Activated B cell treated with CpG ODN at 0.5 μM for 24 hours (primary cell): ENCODE measurements around the gene CNPY4. TPM values are rescaled to one million over a fixed set of nuclear protein-coding genes. Genes with fewer than 3 reads are reported as not detected.

Experiments used
- ATAC-seq: fragments of 200-7000 bp; cut with Tn5 transposase; one replicate; pipeline ENCODE4 v1.10.0; 2021; ENCODE audit warnings: low read depth, mild to moderate bottlenecking, moderate library complexity
- CTCF ChIA-PET: fragments of 350-600 bp; sonication (Branson Sonifier 250); formaldehyde crosslinking; loops from one replicate; lab custom pipeline; 2021; ENCODE audit warnings: antibody characterized with exemption; lab: Charles Lee
- POLR2A ChIA-PET: fragments of 350-600 bp; sonication (Branson Sonifier 250); formaldehyde crosslinking; loops from one replicate; lab custom pipeline; 2021; ENCODE audit warnings: antibody characterized with exemption; lab: Charles Lee
- DNase-seq: peaks from one replicate; pipeline ENCODE4 v3.0.0; 2022
- H3K27ac Mint-ChIP-seq: one replicate; pipeline ENCODE4 v1.8.0; 2020; ENCODE audit warnings: mixed read lengths
- H3K27me3 Mint-ChIP-seq: one replicate; pipeline ENCODE4 v1.8.0; 2021; ENCODE audit warnings: mixed read lengths
- H3K36me3 Mint-ChIP-seq: one replicate; pipeline ENCODE4 v1.8.0; 2021; ENCODE audit warnings: low read depth, mixed read lengths
- H3K4me1 Mint-ChIP-seq: one replicate; pipeline ENCODE4 v1.8.0; 2021; ENCODE audit warnings: mixed read lengths
- H3K4me3 Mint-ChIP-seq: one replicate; pipeline ENCODE4 v1.8.0; 2020; ENCODE audit warnings: mild to moderate bottlenecking, mixed read lengths
- H3K9me3 Mint-ChIP-seq: one replicate; pipeline ENCODE4 v1.8.0; 2020; ENCODE audit warnings: mixed read lengths
- CTCF ChIP-seq: fragments of 200-600 bp; IDR thresholded peaks from one replicate; pipeline ENCODE4 v1.8.0; 2022; ENCODE audit warnings: antibody characterized with exemption, mild to moderate bottlenecking
- intact Hi-C: fragments of 100-400 bp; cut with micrococcal nuclease; formaldehyde crosslinking; loops from one replicate; pipeline ENCODE4 v1.15.1; 2024
- total RNA-seq: library from RNA; stranded (reverse); gene quantifications from 2 replicates; pipeline ENCODE4 v1.2.3, GENCODE V29; 2022

Gene CNPY4
- total RNA-seq, 1 donor from 2014 or later, result 8.6 TPM

GRCh38 chr7:100152937-100153666 is 33.7 kb downstream of the CNPY4 start:
- H3K4me1 Mint-ChIP-seq, result peaks cover 73% of the 10 kb centered on the region

GRCh38 chr7:100153708-100154535 is 34.5 kb downstream of the CNPY4 start:
- H3K27me3 Mint-ChIP-seq, result no peaks in the 10 kb centered on the region
- peaks cover 69% of the 10 kb centered on the region for H3K4me1 Mint-ChIP-seq
- H3K36me3 Mint-ChIP-seq, result peaks cover 59% of the 10 kb centered on the region
- H3K9me3 Mint-ChIP-seq, result no peaks in the 10 kb centered on the region
- DNase-seq (no peak), ATAC-seq (no peak)
- no peak for TF ChIP-seq CTCF
- peak overlapping the region; percentile 41 for H3K27ac Mint-ChIP-seq
- ChIA-PET CTCF (no interaction called here), POLR2A (interaction anchor here (0.5 to 1.9 kb wide), 4 partner anchors 9 to 547 kb away, joined by 3 to 13 read pairs (median 4); partner anchors contain the start of gene PVRIG)
- intact Hi-C loops, result no loop called here
- H3K4me3 Mint-ChIP-seq, result no peak overlapping the region

More at GRCh38 chr7:100152937-100153666, 33.7 kb downstream of the CNPY4 start:
- intact Hi-C loops, result no loop called here
- ATAC-seq (no peak), DNase-seq (no peak)
- Mint-ChIP-seq H3K9me3 (no peaks in the 10 kb centered on the region), H3K27ac (peak overlapping the region; percentile 72), H3K4me3 (no peak overlapping the region), H3K27me3 (no peaks in the 10 kb centered on the region), H3K36me3 (peaks cover 62% of the 10 kb centered on the region)
- ChIA-PET POLR2A (interaction anchor here (0.7 to 1.9 kb wide), 2 partner anchors 18 to 50 kb away, joined by 5 to 7 read pairs; no protein-coding TSS in a partner anchor), CTCF (interaction anchor here (1.0 kb wide), 1 partner anchor 192 kb away, joined by 3 read pairs; no protein-coding TSS in a partner anchor)
- no peak for TF ChIP-seq CTCF

- Mint-ChIP-seq H3K36me3 (peaks cover 56% of the 10 kb centered on the region), H3K27me3 (no peaks in the 10 kb centered on the region), H3K4me3 (no peak overlapping the region), H3K4me1 (peaks cover 66% of the 10 kb centered on the region), H3K9me3 (no peaks in the 10 kb centered on the region), H3K27ac (peak overlapping the region; percentile 56)
- no peak for TF ChIP-seq CTCF
- DNase-seq (no peak), ATAC-seq (no peak)
- intact Hi-C loops, result loop anchor here (5.0 kb wide), 1 partner anchor 432 kb away; the partner anchor contains the start of genes FBXO24 and LRCH4
- ChIA-PET POLR2A (interaction anchor here (0.5 to 1.9 kb wide), 5 partner anchors 10 to 546 kb away, joined by 3 to 13 read pairs (median 3); partner anchors contain the start of gene PVRIG), CTCF (interaction anchor here (1.1 kb wide), 1 partner anchor 22 kb away, joined by 3 read pairs; no protein-coding TSS in a partner anchor)
Measured at GRCh38 chr7:100154651-100155491, 35.4 kb downstream of the CNPY4 start.

- intact Hi-C loops, result loop anchor here (5.0 kb wide), 1 partner anchor 432 kb away; the partner anchor contains the start of genes FBXO24 and LRCH4
- POLR2A ChIA-PET, result interaction anchor here (1.3 to 1.9 kb wide), 3 partner anchors 12 to 22 kb away, joined by 3 to 7 read pairs (median 5); partner anchors contain the start of genes GPC2 and STAG3
- Mint-ChIP-seq H3K4me3 (no peak overlapping the region), H3K27ac (peak overlapping the region; percentile 56), H3K4me1 (peaks cover 58% of the 10 kb centered on the region), H3K36me3 (peaks cover 50% of the 10 kb centered on the region), H3K9me3 (no peaks in the 10 kb centered on the region), H3K27me3 (no peaks in the 10 kb centered on the region)
- no peak for TF ChIP-seq CTCF
- CTCF ChIA-PET, result interaction anchor here (1.1 to 2.2 kb wide), 2 partner anchors 23 to 62 kb away, joined by 3 to 5 read pairs; no protein-coding TSS in a partner anchor
- DNase-seq (no peak), ATAC-seq (no peak)
Measured at GRCh38 chr7:100155553-100156317, 36.3 kb downstream of the CNPY4 start.
